Colonic mucosa (tissue), 4 donors: ENCODE data around the gene ITGA3. TPM values are rescaled to one million over a fixed set of nuclear protein-coding genes. Genes with fewer than 3 reads are reported as not detected.
A peak's percentile ranks its signal among the peaks of the same experiment; 100 is the strongest.

ENCODE experiments used
- DNase-seq: peaks from one replicate; pipeline ENCODE4 v3.0.0-alpha.2; 2020
- H3K27ac ChIP-seq: fragments of 200-600 bp; one replicate; pipeline ENCODE4 v1.8.0; 2021
- H3K27me3 ChIP-seq: fragments of 200-600 bp; one replicate; pipeline ENCODE4 v1.8.0; 2021
- H3K36me3 ChIP-seq: fragments of 200-600 bp; one replicate; pipeline ENCODE4 v1.8.0; 2021
- H3K4me1 ChIP-seq: fragments of 200-600 bp; one replicate; pipeline ENCODE4 v1.8.0; 2021; ENCODE audit warnings: mild to moderate bottlenecking
- H3K4me3 ChIP-seq: fragments of 200-600 bp; one replicate; pipeline ENCODE4 v1.8.0; 2021
- H3K9ac ChIP-seq, 2 donors: one replicate each; pipeline ENCODE4 v1.7.0; 2013; ENCODE audit warnings: control low read depth in 2 of 2, low read depth in 2 of 2, low read length in 2 of 2
- H3K9me3 ChIP-seq: fragments of 200-600 bp; one replicate; pipeline ENCODE4 v1.8.0; 2021
- CTCF ChIP-seq: fragments of 200-600 bp; IDR thresholded peaks from one replicate; pipeline ENCODE4 v1.8.0; 2022; ENCODE audit warnings: antibody characterized with exemption, mild to moderate bottlenecking
- intact Hi-C: fragments of 100-400 bp; cut with DNase I; formaldehyde crosslinking; loops from one replicate; pipeline ENCODE4 v1.14.1; 2022
- total RNA-seq, 2 donors: library from RNA; stranded (reverse); fragmentation: NEBNext Ultra II Directional in 1 of 2; extraction: Animal tissue kit (Norgen Biotek cat#: 25700) in 1 of 2; gene quantifications; one replicate each; pipeline ENCODE4 v1.2.1, GENCODE V29; 2021
- donor health status: healthy.
- donor health status: DM: no; HTN: no; CAD: no.
- donor health status: DM: no; HTN: no; CAD: no.

The ITGA3 gene
- total RNA-seq = 100 to 1,000 TPM; 111 to 116 TPM

GRCh38 chr17:50055426-50056216 is at the start of gene ITGA3:
Gene ITGA3 (plus strand): TSS chr17:50056110. CDS start chr17:50056440, 330 bp downstream.
- peak; percentile 88 for DNase-seq
- intact Hi-C loops = no loop called here
- peak within 1 kb of the TSS; percentile 72 for H3K4me3 ChIP-seq
- no peaks in the 10 kb centered on the region for H3K36me3 ChIP-seq
- H3K4me1 ChIP-seq = peaks cover 20% of the 10 kb centered on the region
- peak within 1 kb of the TSS; percentile 65 to 90 for H3K9ac ChIP-seq
- no peak for TF ChIP-seq CTCF
- peak within 1 kb of the TSS; percentile 94 for H3K27ac ChIP-seq
- H3K27me3 ChIP-seq = no peaks in the 10 kb centered on the region
- no peaks in the 10 kb centered on the region for H3K9me3 ChIP-seq

- DNase-seq = no peak
- TF ChIP-seq CTCF = no peak
- Histone ChIP-seq H3K9ac (no peak overlapping the region), H3K9me3 (no peaks in the 10 kb centered on the region), H3K36me3 (no peaks in the 10 kb centered on the region), H3K27me3 (no peaks in the 10 kb centered on the region), H3K27ac (no peak overlapping the region), H3K4me3 (no peak overlapping the region), H3K4me1 (no peaks in the 10 kb centered on the region)
- intact Hi-C loops = no loop called here
These were observed 46.6 kb upstream of the ITGA3 start for GRCh38 chr17:50009282-50009681.

- no peak overlapping the region for H3K4me3 ChIP-seq
- no peaks in the 10 kb centered on the region for H3K36me3 ChIP-seq
- intact Hi-C loops = no loop called here
- no peak for DNase-seq
- H3K27me3 ChIP-seq = no peaks in the 10 kb centered on the region
- H3K9me3 ChIP-seq = no peaks in the 10 kb centered on the region
- no peaks in the 10 kb centered on the region for H3K4me1 ChIP-seq
- H3K9ac ChIP-seq = no peak overlapping the region
- TF ChIP-seq CTCF = no peak
- H3K27ac ChIP-seq = no peak overlapping the region
These were observed 42.8 kb upstream of the ITGA3 start for GRCh38 chr17:50013079-50013478.

GRCh38 chr17:50014471-50015088 is 41.3 kb upstream of the ITGA3 start:
- no peak overlapping the region for H3K9ac ChIP-seq
- H3K9me3 ChIP-seq = no peaks in the 10 kb centered on the region
- H3K4me3 ChIP-seq = no peak overlapping the region
- H3K4me1 ChIP-seq = no peaks in the 10 kb centered on the region
- no peaks in the 10 kb centered on the region for H3K27me3 ChIP-seq
- no peak for DNase-seq
- H3K36me3 ChIP-seq = no peaks in the 10 kb centered on the region
- TF ChIP-seq CTCF = no peak
- no peak overlapping the region for H3K27ac ChIP-seq
- intact Hi-C loops = no loop called here

- H3K9ac ChIP-seq = no peak overlapping the region
- no peak for TF ChIP-seq CTCF
- H3K4me3 ChIP-seq = no peak overlapping the region
- DNase-seq = no peak
- no peaks in the 10 kb centered on the region for H3K27me3 ChIP-seq
- no peaks in the 10 kb centered on the region for H3K4me1 ChIP-seq
- intact Hi-C loops = no loop called here
- no peak overlapping the region for H3K27ac ChIP-seq
- no peaks in the 10 kb centered on the region for H3K9me3 ChIP-seq
- H3K36me3 ChIP-seq = no peaks in the 10 kb centered on the region
These were observed 40.8 kb upstream of the ITGA3 start for GRCh38 chr17:50015146-50015545.
